CD4-positive, CD25-positive, alpha-beta regulatory T cell (primary cell): ENCODE data around the gene GARRE1. TPM values are rescaled to one million over a fixed set of nuclear protein-coding genes. Genes with fewer than 3 reads are reported as not detected.
"Not testable (repeated sequence)": the region's sequence is repeated elsewhere in the genome, so short reads cannot be mapped to it uniquely, and the experiment has no call there.

Experiments
- ATAC-seq, 2 donors: fragments of 150-1000 bp; cut with Tn5 transposase; one replicate each; pipeline ENCODE4 v1.10.0; 2021; ENCODE audit warnings: low read depth in 2 of 2, moderate number of reproducible peaks in 2 of 2, moderate library complexity in 1 of 2
- DNase-seq, 3 donors: peaks; one replicate each; pipeline versions ENCODE4 v3.0.0 to v3.0.0-alpha.2; 2012 to 2022; ENCODE audit warnings: mixed read lengths in 1 of 3
- H3K27ac ChIP-seq: one replicate; pipeline ENCODE4 v1.7.0; 2013; ENCODE audit warnings: mild to moderate bottlenecking, low read length; ENCODE audit not compliant: insufficient read depth, poor library complexity, severe bottlenecking
- H3K27me3 ChIP-seq: one replicate; pipeline ENCODE4 v1.7.0; 2013; ENCODE audit warnings: low read length; ENCODE audit not compliant: control insufficient read depth, insufficient read depth
- H3K36me3 ChIP-seq: one replicate; pipeline ENCODE4 v1.7.0; 2013; ENCODE audit warnings: mild to moderate bottlenecking, low read length, moderate library complexity; ENCODE audit not compliant: control insufficient read depth, insufficient read depth
- H3K4me1 ChIP-seq: 2 replicates; pipeline ENCODE4 v1.7.0; 2013; ENCODE audit warnings: mild to moderate bottlenecking, low read length; ENCODE audit not compliant: insufficient read depth, control insufficient read depth, poor library complexity, severe bottlenecking
- H3K4me3 ChIP-seq: one replicate; pipeline ENCODE4 v1.7.0; 2013; ENCODE audit warnings: low read depth, mild to moderate bottlenecking, low read length, moderate library complexity
- H3K9me3 ChIP-seq, 2 experiments: 1 replicate in 1 of 2; 2 replicates in 1 of 2; pipeline ENCODE4 v1.7.0; 2013; ENCODE audit warnings: low read length in 2 of 2, mild to moderate bottlenecking in 1 of 2, moderate library complexity in 1 of 2; ENCODE audit not compliant: control insufficient read depth in 2 of 2
- H3K27ac Mint-ChIP-seq, 3 donors: one replicate each; pipeline ENCODE4 v1.8.0; 2020 to 2022; ENCODE audit warnings: mild to moderate bottlenecking in 3 of 3, mixed read lengths in 3 of 3, moderate library complexity in 2 of 3
- H3K27me3 Mint-ChIP-seq: one replicate; pipeline ENCODE4 v1.8.0; 2022; ENCODE audit warnings: mild to moderate bottlenecking, mixed read lengths
- H3K36me3 Mint-ChIP-seq: one replicate; pipeline ENCODE4 v1.8.0; 2020; ENCODE audit warnings: mixed read lengths
- H3K4me1 Mint-ChIP-seq, 4 donors: one replicate each; pipeline ENCODE4 v1.8.0; 2020 to 2022; ENCODE audit warnings: mixed read lengths in 4 of 4, mild to moderate bottlenecking in 1 of 4
- H3K4me3 Mint-ChIP-seq, 4 donors: one replicate each; pipeline ENCODE4 v1.8.0; 2020 to 2022; ENCODE audit warnings: mild to moderate bottlenecking in 4 of 4, mixed read lengths in 4 of 4, moderate library complexity in 3 of 4
- H3K9me3 Mint-ChIP-seq, 7 donors: one replicate each; pipeline ENCODE4 v1.8.0; 2020 to 2022; ENCODE audit warnings: mixed read lengths in 7 of 7, mild to moderate bottlenecking in 3 of 7, moderate library complexity in 2 of 7
- polyA plus RNA-seq, 4 donors: library from polyadenylated mRNA; unstranded; fragments of 300-500 nt; fragmentation: Illumina TruSeq; gene quantifications; one replicate each; pipeline ENCODE4 v1.2.3, GENCODE V29; 2021
- total RNA-seq: library from RNA; stranded (reverse); gene quantifications from one replicate; pipeline ENCODE4 v1.2.3, GENCODE V29; 2022

Gene GARRE1
- total RNA-seq (47.4 TPM), polyA plus RNA-seq (1 to 10 TPM; 3.2 to 6.6 (median 4.5) TPM)

DNA sequence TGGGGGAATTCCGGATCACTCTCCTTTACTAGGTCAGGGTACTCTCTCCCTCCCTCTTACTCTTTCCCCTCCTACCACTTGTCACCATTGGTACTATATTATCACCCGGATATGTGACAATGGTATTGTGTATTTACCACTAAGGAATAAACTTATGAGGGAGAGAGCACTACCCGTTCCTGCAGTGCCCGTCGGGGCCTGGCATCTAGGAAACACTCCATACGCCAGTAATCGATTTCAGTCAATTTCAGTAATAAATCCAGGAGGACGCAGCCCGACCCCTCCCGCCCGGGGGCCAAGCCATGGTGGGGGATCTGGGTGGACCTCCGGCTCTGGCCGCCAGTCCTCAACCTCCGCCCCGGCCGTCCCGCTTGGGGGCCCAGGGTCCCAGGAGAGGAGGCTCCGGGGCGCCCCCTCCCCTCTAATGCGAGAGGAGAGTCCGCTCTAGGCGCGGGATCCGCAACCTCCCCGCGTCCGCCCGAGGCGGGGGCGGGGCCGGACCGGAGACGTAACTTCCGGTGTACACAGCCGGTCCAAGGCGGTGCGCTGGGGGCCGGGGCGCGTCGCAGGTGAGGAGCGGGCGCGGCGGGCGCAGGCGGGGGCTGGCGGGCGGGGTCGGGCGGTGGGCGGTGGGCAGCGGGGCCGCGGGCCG, at the start of gene GARRE1:
Gene GARRE1, plus strand, starts transcription at position 509 of the 652 bp plus-strand sequence. CDS start 45,920 bp downstream, outside the sequence.
- H3K9me3 Mint-ChIP-seq: peaks cover 0 to 3% (median 0%) of the 10 kb centered on the region in 7 donors
- peak; percentile 83 to 88 (median 85) for DNase-seq
- no peaks in the 10 kb centered on the region for H3K9me3 ChIP-seq
- H3K4me1 ChIP-seq: peaks cover 18% of the 10 kb centered on the region
- H3K4me3 Mint-ChIP-seq: peak within 1 kb of the TSS; percentile 97 to 100 (median 98)
- peak within 1 kb of the TSS; percentile 95 to 100 (median 99) for H3K27ac Mint-ChIP-seq
- ATAC-seq: peak; percentile 94 to 95
- no peaks in the 10 kb centered on the region for H3K27me3 ChIP-seq
- no peaks in the 10 kb centered on the region for H3K36me3 ChIP-seq
- H3K4me1 Mint-ChIP-seq: peaks cover 17 to 45% (median 30%) of the 10 kb centered on the region in 4 donors
- H3K27ac ChIP-seq: peak within 1 kb of the TSS; percentile 89
- H3K36me3 Mint-ChIP-seq: peaks cover 5% of the 10 kb centered on the region
- H3K27me3 Mint-ChIP-seq: no peaks in the 10 kb centered on the region
- peak within 1 kb of the TSS; percentile 92 for H3K4me3 ChIP-seq

- H3K36me3 Mint-ChIP-seq: peaks cover 23% of the 10 kb centered on the region
- not testable (repeated sequence) for H3K4me1 ChIP-seq, ATAC-seq, H3K4me3 Mint-ChIP-seq, H3K9me3 ChIP-seq, DNase-seq, H3K27me3 Mint-ChIP-seq, H3K27ac Mint-ChIP-seq, H3K27me3 ChIP-seq, H3K9me3 Mint-ChIP-seq, H3K4me3 ChIP-seq, H3K27ac ChIP-seq
- peaks cover 39% of the 10 kb centered on the region for H3K36me3 ChIP-seq
- peaks cover 5 to 22% (median 17%) of the 10 kb centered on the region in 4 donors for H3K4me1 Mint-ChIP-seq
These were observed 49.0 kb upstream of the GARRE1 start for GRCh38 chr19:34205324-34205723.

- no peaks in the 10 kb centered on the region for H3K27me3 Mint-ChIP-seq
- no peak for DNase-seq
These were observed 46.0 kb upstream of the GARRE1 start for GRCh38 chr19:34208291-34208884.

GRCh38 chr19:34209726-34210125, 44.6 kb upstream of the GARRE1 start:
- DNase-seq (no peak), ATAC-seq (no peak)
- Mint-ChIP-seq H3K27me3 (no peaks in the 10 kb centered on the region), H3K4me3 (no peak overlapping the region), H3K9me3 (peaks cover 0 to 2% (median 0%) of the 10 kb centered on the region in 7 donors), H3K36me3 (peaks cover 14% of the 10 kb centered on the region), H3K4me1 (peaks cover 2 to 14% (median 11%) of the 10 kb centered on the region in 4 donors), H3K27ac (no peak overlapping the region)
- H3K4me3 ChIP-seq: no peak overlapping the region
- H3K36me3 ChIP-seq: peaks cover 58% of the 10 kb centered on the region
- H3K9me3 ChIP-seq: no peaks in the 10 kb centered on the region
- H3K27ac ChIP-seq: no peak overlapping the region
- no peaks in the 10 kb centered on the region for H3K27me3 ChIP-seq
- no peaks in the 10 kb centered on the region for H3K4me1 ChIP-seq

More at GRCh38 chr19:34208291-34208884, 46.0 kb upstream of the GARRE1 start:
- Histone ChIP-seq H3K9me3 (no peaks in the 10 kb centered on the region), H3K4me1 (no peaks in the 10 kb centered on the region), H3K4me3 (no peak overlapping the region), H3K27me3 (no peaks in the 10 kb centered on the region), H3K36me3 (peaks cover 48% of the 10 kb centered on the region), H3K27ac (no peak overlapping the region)
- Mint-ChIP-seq H3K4me3 (no peak overlapping the region), H3K4me1 (peaks cover 2 to 16% (median 12%) of the 10 kb centered on the region in 4 donors), H3K9me3 (peaks cover 0 to 2% (median 0%) of the 10 kb centered on the region in 7 donors), H3K36me3 (peaks cover 17% of the 10 kb centered on the region), H3K27ac (peak overlapping the region in 2 of 3 donors; percentile 40 to 67)
- no peak for ATAC-seq

- ATAC-seq (no peak), DNase-seq (no peak)
- Mint-ChIP-seq H3K27me3 (no peaks in the 10 kb centered on the region), H3K36me3 (peaks cover 17% of the 10 kb centered on the region), H3K9me3 (no peaks in the 10 kb centered on the region), H3K4me1 (peaks cover 7 to 39% (median 19%) of the 10 kb centered on the region in 4 donors), H3K4me3 (no peak overlapping the region), H3K27ac (no peak overlapping the region)
- H3K27me3 ChIP-seq: no peaks in the 10 kb centered on the region
- H3K9me3 ChIP-seq: no peaks in the 10 kb centered on the region
- peaks cover 67% of the 10 kb centered on the region for H3K36me3 ChIP-seq
- H3K27ac ChIP-seq: no peak overlapping the region
- no peak overlapping the region for H3K4me3 ChIP-seq
- H3K4me1 ChIP-seq: peaks cover 9% of the 10 kb centered on the region
These were observed 41.1 kb upstream of the GARRE1 start for GRCh38 chr19:34213283-34213682.

GRCh38 chr19:34214040-34214439, 40.3 kb upstream of the GARRE1 start:
- Mint-ChIP-seq H3K9me3 (no peaks in the 10 kb centered on the region), H3K36me3 (peaks cover 17% of the 10 kb centered on the region), H3K27ac (no peak overlapping the region), H3K4me1 (peaks cover 12 to 46% (median 23%) of the 10 kb centered on the region in 4 donors), H3K27me3 (no peaks in the 10 kb centered on the region), H3K4me3 (no peak overlapping the region)
- ATAC-seq (no peak), DNase-seq (no peak)
- Histone ChIP-seq H3K27ac (no peak overlapping the region), H3K9me3 (no peaks in the 10 kb centered on the region), H3K36me3 (peaks cover 63% of the 10 kb centered on the region), H3K4me3 (no peak overlapping the region), H3K27me3 (no peaks in the 10 kb centered on the region), H3K4me1 (peaks cover 16% of the 10 kb centered on the region)

- ATAC-seq: no peak
- Mint-ChIP-seq H3K4me3 (no peak overlapping the region), H3K27me3 (no peaks in the 10 kb centered on the region), H3K9me3 (no peaks in the 10 kb centered on the region), H3K27ac (peak overlapping the region in 1 of 3 donors; percentile 42), H3K4me1 (peaks cover 12 to 56% (median 27%) of the 10 kb centered on the region in 4 donors), H3K36me3 (peaks cover 26% of the 10 kb centered on the region)
- DNase-seq: no peak
- no peaks in the 10 kb centered on the region for H3K27me3 ChIP-seq
- peaks cover 65% of the 10 kb centered on the region for H3K36me3 ChIP-seq
- H3K27ac ChIP-seq: no peak overlapping the region
- peaks cover 16% of the 10 kb centered on the region for H3K4me1 ChIP-seq
- no peaks in the 10 kb centered on the region for H3K9me3 ChIP-seq
- H3K4me3 ChIP-seq: no peak overlapping the region
These were observed 39.2 kb upstream of the GARRE1 start for GRCh38 chr19:34215006-34215665.
